SK-N-SH (cell line): Measurements from ENCODE around the gene GPR160. TPM values are rescaled to one million over a fixed set of nuclear protein-coding genes. Genes with fewer than 3 reads are reported as not detected.

Source experiments
- CTCF ChIA-PET: fragments of 300-600, 350-600 bp; formaldehyde crosslinking; extraction: SDS; loops from one replicate; lab custom pipeline; 2021; lab: Yijun Ruan, JAX
- POLR2A ChIA-PET: fragments of 350-600 bp; sonication (Branson Sonifier 250); formaldehyde crosslinking; extraction: SDS; loops from one replicate; lab custom pipeline; 2020; ENCODE audit warnings: antibody characterized with exemption, inconsistent platforms; lab: Yijun Ruan, JAX
- DNase-seq: peaks from one replicate; pipeline ENCODE4 v3.0.0; 2012
- H2AFZ ChIP-seq: fragments of 200-600 bp; sonication (generic); 2 replicates; pipeline ENCODE4 v1.8.1; 2016; ENCODE audit warnings: antibody characterized with exemption, mild to moderate bottlenecking, low read depth
- H3F3A ChIP-seq: fragments of 200-600 bp; sonication (generic); replicated peaks from 2 replicates; pipeline ENCODE3; 2016; ENCODE audit warnings: antibody characterized with exemption, mild to moderate bottlenecking; ENCODE audit not compliant: insufficient read depth
- H3K27ac ChIP-seq, 2 experiments: fragments of 200-500 bp in 1 of 2; fragments of 200-600 bp in 1 of 2; sonication (Bioruptor generic) in 1 of 2; sonication (generic), shearing (Covaris generic) in 1 of 2; 2 replicates each; pipeline versions ENCODE4 v1.5.1 to v1.6.1; 2014 to 2016; ENCODE audit warnings: low read depth in 2 of 2, inconsistent platforms in 1 of 2, low read length in 1 of 2, mild to moderate bottlenecking in 1 of 2, mixed read lengths in 1 of 2
- H3K27me3 ChIP-seq: fragments of 200-600 bp; sonication (generic), shearing (Covaris generic); 2 replicates; pipeline ENCODE4 v1.6.1; 2016; ENCODE audit warnings: mixed run types; ENCODE audit not compliant: insufficient read depth
- H3K36me3 ChIP-seq, 2 experiments: fragments of 200-500 bp in 1 of 2; fragments of 200-600 bp in 1 of 2; sonication (Bioruptor generic) in 1 of 2; sonication (generic) in 1 of 2; replicated peaks in 1 of 2; 2 replicates each; pipeline versions ENCODE3 to v1.5.1; 2014 to 2016; ENCODE audit warnings: low read length in 1 of 2, mild to moderate bottlenecking in 1 of 2; ENCODE audit not compliant: insufficient read depth in 2 of 2, control insufficient read depth in 1 of 2
- H3K4me1 ChIP-seq, 2 experiments: fragments of 200-500 bp in 1 of 2; fragments of 200-600 bp in 1 of 2; sonication (Bioruptor generic) in 1 of 2; sonication (generic), shearing (Covaris generic) in 1 of 2; 2 replicates each; pipeline versions ENCODE4 v1.5.1 to v1.6.1; 2014 to 2016; ENCODE audit warnings: low read depth in 1 of 2, low read length in 1 of 2, mixed run types in 1 of 2; ENCODE audit not compliant: insufficient read depth in 2 of 2, control insufficient read depth in 1 of 2
- H3K4me2 ChIP-seq: fragments of 200-600 bp; sonication (generic), shearing (Covaris generic); 2 replicates; pipeline ENCODE4 v1.6.1; 2017; ENCODE audit warnings: mixed run types
- H3K4me3 ChIP-seq, 2 experiments: fragments of 200-500 bp in 1 of 2; fragments of 200-600 bp in 1 of 2; sonication (Bioruptor generic) in 1 of 2; sonication (generic), shearing (Covaris generic) in 1 of 2; 2 replicates each; pipeline versions ENCODE4 v1.5.1 to v1.8.1; 2014 to 2016; ENCODE audit warnings: low read depth in 2 of 2, inconsistent platforms in 1 of 2, low read length in 1 of 2, mild to moderate bottlenecking in 1 of 2, mixed read lengths in 1 of 2, moderate library complexity in 1 of 2
- H3K79me2 ChIP-seq: fragments of 200-600 bp; sonication (generic); 2 replicates; pipeline ENCODE4 v1.8.1; 2017; ENCODE audit warnings: mild to moderate bottlenecking; ENCODE audit not compliant: insufficient read depth
- H3K9ac ChIP-seq: fragments of 200-600 bp; sonication (generic); 2 replicates; pipeline ENCODE4 v1.6.1; 2017; ENCODE audit warnings: mixed run types
- H3K9me2 ChIP-seq: fragments of 200-600 bp; sonication (generic); 2 replicates; pipeline ENCODE4 v1.6.1; 2017; ENCODE audit warnings: mixed run types
- H3K9me3 ChIP-seq: fragments of 200-600 bp; sonication (generic); 2 replicates; pipeline ENCODE4 v1.6.1; 2017; ENCODE audit warnings: mixed run types, mild to moderate bottlenecking, moderate library complexity
- H4K20me1 ChIP-seq: fragments of 200-600 bp; sonication (generic); 2 replicates; pipeline ENCODE4 v1.6.1; 2017; ENCODE audit warnings: mild to moderate bottlenecking, mixed run types; ENCODE audit not compliant: insufficient read depth
- CHD2 ChIP-seq: fragments of 150-350 bp; IDR thresholded peaks from 2 replicates; pipeline ENCODE4 v1.6.1; 2018; ENCODE audit warnings: low read length; ENCODE audit not compliant: partially characterized antibody
- ELF1 ChIP-seq: IDR thresholded peaks from 2 replicates; pipeline ENCODE4 v1.4.0; 2012
- EP300 ChIP-seq, 2 experiments: IDR thresholded peaks; 2 replicates each; pipeline versions ENCODE4 v1.4.0 to v1.6.1; 2012; ENCODE audit warnings: borderline replicate concordance in 1 of 2, low read depth in 1 of 2, low read length in 1 of 2
- FOXJ3 ChIP-seq: sonication (generic); formaldehyde crosslinking; IDR thresholded peaks from 2 replicates; pipeline ENCODE4 v1.5.1; 2020; ENCODE audit warnings: mild to moderate bottlenecking, missing genetic modification reagents
- GATA2 ChIP-seq: sonication (generic); formaldehyde crosslinking; IDR thresholded peaks from 2 replicates; pipeline ENCODE4 v1.5.0; 2020; ENCODE audit warnings: mild to moderate bottlenecking, missing genetic modification reagents
- NRF1 ChIP-seq: IDR thresholded peaks from 2 replicates; pipeline ENCODE4 v1.6.1; 2012; ENCODE audit warnings: low read depth, mild to moderate bottlenecking, low read length
- POLR2AphosphoS5 ChIP-seq: IDR thresholded peaks from 2 replicates; pipeline ENCODE4 v1.6.1; 2012; ENCODE audit warnings: low read depth, low read length
- RFX5 ChIP-seq: IDR thresholded peaks from 2 replicates; pipeline ENCODE4 v1.6.1; 2012; ENCODE audit warnings: mild to moderate bottlenecking, improper control_type of control experiment, low read length
- SIN3A ChIP-seq: IDR thresholded peaks from 2 replicates; pipeline ENCODE4 v1.6.1; 2012; ENCODE audit warnings: low read depth, mild to moderate bottlenecking, low read length, moderate library complexity, borderline replicate concordance
- TEAD4 ChIP-seq: IDR thresholded peaks from 2 replicates; pipeline ENCODE4 v1.4.0; 2012; ENCODE audit warnings: mild to moderate bottlenecking, borderline replicate concordance; ENCODE audit not compliant: insufficient read depth
- YY1 ChIP-seq: IDR thresholded peaks from 2 replicates; pipeline ENCODE4 v1.4.0; 2012; ENCODE audit warnings: low read depth, mild to moderate bottlenecking
- WGBS: methylation state at CpG from one replicate; pipeline ENCODE4 v1.1.6; 2017; ENCODE audit warnings: low lambda C conversion rate; 5-methylcytosine and 5-hydroxymethylcytosine counted together
- polyA plus RNA-seq, 3 experiments: library from polyadenylated mRNA; depleted of rRNA; stranded (reverse); fragments of >200 nt; gene quantifications; 2 replicates each; pipeline ENCODE4 v1.2.3, GENCODE V29; 2012
- TF ChIP-seq, protein P1 (sequence below): IDR thresholded peaks from 2 replicates; pipeline ENCODE4 v1.4.0; 2012; ENCODE audit warnings: low read depth, borderline replicate concordance
- TF ChIP-seq, protein P2 (sequence below): IDR thresholded peaks from 2 replicates; pipeline ENCODE4 v1.6.1; 2012; ENCODE audit warnings: mild to moderate bottlenecking, low read depth, low read length, moderate library complexity
- TF ChIP-seq, protein P3 (sequence below): fragments of 200-600 bp; sonication (generic); IDR thresholded peaks from 2 replicates; pipeline ENCODE4 v1.6.1; 2017; ENCODE audit warnings: antibody characterized with exemption, mild to moderate bottlenecking, moderate library complexity
- TF ChIP-seq, protein P4 (sequence below): IDR thresholded peaks from 2 replicates; pipeline ENCODE4 v1.4.0; 2012; ENCODE audit warnings: low read depth, borderline replicate concordance

GPR160 gene
- polyA plus RNA-seq, 1 of the 3 experiments (the other 2 are of a cell fraction) = 0.31 TPM

DNA sequence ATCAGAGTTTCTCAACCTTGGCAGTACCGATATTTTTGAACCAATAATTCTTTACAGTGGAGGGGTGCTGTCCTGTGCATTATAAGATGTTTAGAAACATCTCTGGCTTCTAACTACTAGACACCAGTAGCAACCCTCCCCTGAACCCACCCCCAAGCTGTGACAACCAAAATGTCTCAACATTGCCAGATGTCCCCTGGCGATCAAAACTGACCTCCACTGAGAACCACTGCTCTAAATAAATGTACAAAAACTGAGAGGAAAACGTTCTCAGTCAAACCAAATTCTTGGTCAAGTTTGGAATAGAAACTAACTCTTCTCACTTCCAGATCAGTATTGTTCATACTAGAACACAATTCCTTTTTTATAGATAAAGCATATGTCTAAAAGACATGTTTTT lies 58.5 kb downstream of the GPR160 start:
- Histone ChIP-seq H3K27me3 (no peaks in the 10 kb centered on the region), H3K9ac (no peak overlapping the region), H3K27ac (no peak overlapping the region), H2AFZ (no peak overlapping the region), H3K4me2 (no peak overlapping the region), H3K36me3 (peaks cover 72 to 86% of the 10 kb centered on the region in 2 experiments), H3K9me2 (no peaks in the 10 kb centered on the region), H3F3A (no peaks in the 10 kb centered on the region), H4K20me1 (no peaks in the 10 kb centered on the region), H3K4me3 (no peak overlapping the region), H3K4me1 (no peaks in the 10 kb centered on the region), H3K9me3 (no peaks in the 10 kb centered on the region), H3K79me2 (no peaks in the 10 kb centered on the region)
- 89% methylated on average over 3 of the region's 3 CpGs for WGBS
- TF ChIP-seq, protein P1, sequence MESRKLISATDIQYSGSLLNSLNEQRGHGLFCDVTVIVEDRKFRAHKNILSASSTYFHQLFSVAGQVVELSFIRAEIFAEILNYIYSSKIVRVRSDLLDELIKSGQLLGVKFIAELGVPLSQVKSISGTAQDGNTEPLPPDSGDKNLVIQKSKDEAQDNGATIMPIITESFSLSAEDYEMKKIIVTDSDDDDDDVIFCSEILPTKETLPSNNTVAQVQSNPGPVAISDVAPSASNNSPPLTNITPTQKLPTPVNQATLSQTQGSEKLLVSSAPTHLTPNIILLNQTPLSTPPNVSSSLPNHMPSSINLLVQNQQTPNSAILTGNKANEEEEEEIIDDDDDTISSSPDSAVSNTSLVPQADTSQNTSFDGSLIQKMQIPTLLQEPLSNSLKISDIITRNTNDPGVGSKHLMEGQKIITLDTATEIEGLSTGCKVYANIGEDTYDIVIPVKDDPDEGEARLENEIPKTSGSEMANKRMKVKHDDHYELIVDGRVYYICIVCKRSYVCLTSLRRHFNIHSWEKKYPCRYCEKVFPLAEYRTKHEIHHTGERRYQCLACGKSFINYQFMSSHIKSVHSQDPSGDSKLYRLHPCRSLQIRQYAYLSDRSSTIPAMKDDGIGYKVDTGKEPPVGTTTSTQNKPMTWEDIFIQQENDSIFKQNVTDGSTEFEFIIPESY = no peak
- TF ChIP-seq, protein P2, sequence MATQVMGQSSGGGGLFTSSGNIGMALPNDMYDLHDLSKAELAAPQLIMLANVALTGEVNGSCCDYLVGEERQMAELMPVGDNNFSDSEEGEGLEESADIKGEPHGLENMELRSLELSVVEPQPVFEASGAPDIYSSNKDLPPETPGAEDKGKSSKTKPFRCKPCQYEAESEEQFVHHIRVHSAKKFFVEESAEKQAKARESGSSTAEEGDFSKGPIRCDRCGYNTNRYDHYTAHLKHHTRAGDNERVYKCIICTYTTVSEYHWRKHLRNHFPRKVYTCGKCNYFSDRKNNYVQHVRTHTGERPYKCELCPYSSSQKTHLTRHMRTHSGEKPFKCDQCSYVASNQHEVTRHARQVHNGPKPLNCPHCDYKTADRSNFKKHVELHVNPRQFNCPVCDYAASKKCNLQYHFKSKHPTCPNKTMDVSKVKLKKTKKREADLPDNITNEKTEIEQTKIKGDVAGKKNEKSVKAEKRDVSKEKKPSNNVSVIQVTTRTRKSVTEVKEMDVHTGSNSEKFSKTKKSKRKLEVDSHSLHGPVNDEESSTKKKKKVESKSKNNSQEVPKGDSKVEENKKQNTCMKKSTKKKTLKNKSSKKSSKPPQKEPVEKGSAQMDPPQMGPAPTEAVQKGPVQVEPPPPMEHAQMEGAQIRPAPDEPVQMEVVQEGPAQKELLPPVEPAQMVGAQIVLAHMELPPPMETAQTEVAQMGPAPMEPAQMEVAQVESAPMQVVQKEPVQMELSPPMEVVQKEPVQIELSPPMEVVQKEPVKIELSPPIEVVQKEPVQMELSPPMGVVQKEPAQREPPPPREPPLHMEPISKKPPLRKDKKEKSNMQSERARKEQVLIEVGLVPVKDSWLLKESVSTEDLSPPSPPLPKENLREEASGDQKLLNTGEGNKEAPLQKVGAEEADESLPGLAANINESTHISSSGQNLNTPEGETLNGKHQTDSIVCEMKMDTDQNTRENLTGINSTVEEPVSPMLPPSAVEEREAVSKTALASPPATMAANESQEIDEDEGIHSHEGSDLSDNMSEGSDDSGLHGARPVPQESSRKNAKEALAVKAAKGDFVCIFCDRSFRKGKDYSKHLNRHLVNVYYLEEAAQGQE = no peak
- TF ChIP-seq CHD2 = no peak
- TF ChIP-seq, protein P3, sequence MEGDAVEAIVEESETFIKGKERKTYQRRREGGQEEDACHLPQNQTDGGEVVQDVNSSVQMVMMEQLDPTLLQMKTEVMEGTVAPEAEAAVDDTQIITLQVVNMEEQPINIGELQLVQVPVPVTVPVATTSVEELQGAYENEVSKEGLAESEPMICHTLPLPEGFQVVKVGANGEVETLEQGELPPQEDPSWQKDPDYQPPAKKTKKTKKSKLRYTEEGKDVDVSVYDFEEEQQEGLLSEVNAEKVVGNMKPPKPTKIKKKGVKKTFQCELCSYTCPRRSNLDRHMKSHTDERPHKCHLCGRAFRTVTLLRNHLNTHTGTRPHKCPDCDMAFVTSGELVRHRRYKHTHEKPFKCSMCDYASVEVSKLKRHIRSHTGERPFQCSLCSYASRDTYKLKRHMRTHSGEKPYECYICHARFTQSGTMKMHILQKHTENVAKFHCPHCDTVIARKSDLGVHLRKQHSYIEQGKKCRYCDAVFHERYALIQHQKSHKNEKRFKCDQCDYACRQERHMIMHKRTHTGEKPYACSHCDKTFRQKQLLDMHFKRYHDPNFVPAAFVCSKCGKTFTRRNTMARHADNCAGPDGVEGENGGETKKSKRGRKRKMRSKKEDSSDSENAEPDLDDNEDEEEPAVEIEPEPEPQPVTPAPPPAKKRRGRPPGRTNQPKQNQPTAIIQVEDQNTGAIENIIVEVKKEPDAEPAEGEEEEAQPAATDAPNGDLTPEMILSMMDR = no peak
- no peak for TF ChIP-seq YY1
- no peak for TF ChIP-seq GATA2 (CRISPR knock-in tag)
- no peak for TF ChIP-seq EP300 (IDR thresholded peaks at IDR 0.05; ENCODE audit: borderline replicate concordance in 1 of 2, low read depth in 1 of 2, low read length in 1 of 2)
- no peak for TF ChIP-seq RFX5
- no peak for TF ChIP-seq SIN3A
- no peak for TF ChIP-seq FOXJ3
- TF ChIP-seq, protein P4, sequence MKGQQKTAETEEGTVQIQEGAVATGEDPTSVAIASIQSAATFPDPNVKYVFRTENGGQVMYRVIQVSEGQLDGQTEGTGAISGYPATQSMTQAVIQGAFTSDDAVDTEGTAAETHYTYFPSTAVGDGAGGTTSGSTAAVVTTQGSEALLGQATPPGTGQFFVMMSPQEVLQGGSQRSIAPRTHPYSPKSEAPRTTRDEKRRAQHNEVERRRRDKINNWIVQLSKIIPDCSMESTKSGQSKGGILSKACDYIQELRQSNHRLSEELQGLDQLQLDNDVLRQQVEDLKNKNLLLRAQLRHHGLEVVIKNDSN = no peak
- TF ChIP-seq POLR2AphosphoS5 = no peak
- TF ChIP-seq ELF1 = no peak
- no peak for TF ChIP-seq NRF1
- no peak for TF ChIP-seq TEAD4
- ChIA-PET POLR2A (no interaction called here), CTCF (interaction anchor here (0.7 kb wide), 1 partner anchor 294 kb away, joined by 3 read pairs; no protein-coding TSS in a partner anchor)
- no peak for DNase-seq
